ENCODE data around the gene CNTNAP2.
"Not testable (repeated sequence)": the region's sequence is repeated elsewhere in the genome, so short reads cannot be mapped to it uniquely, and the experiment has no call there.

Gene CNTNAP2

GRCh38 chr7:147047696-147048095 is 931.1 kb downstream of the CNTNAP2 start:
- FAIRE-seq = no peak

GRCh38 chr7:147048864-147049263 is 932.3 kb downstream of the CNTNAP2 start:
- no peak for FAIRE-seq

- no peak for FAIRE-seq
These were observed 936.2 kb downstream of the CNTNAP2 start for GRCh38 chr7:147052818-147053217.

GRCh38 chr7:147053746-147054145 is 937.1 kb downstream of the CNTNAP2 start:
- no peak for FAIRE-seq

- no peak for FAIRE-seq
These were observed 943.5 kb downstream of the CNTNAP2 start for GRCh38 chr7:147060070-147060469.

GRCh38 chr7:147062897-147063296 is 946.3 kb downstream of the CNTNAP2 start:
- FAIRE-seq = no peak

GRCh38 chr7:147068842-147069241 is 952.2 kb downstream of the CNTNAP2 start:
- no peak for FAIRE-seq

GRCh38 chr7:147069771-147070170 is 953.2 kb downstream of the CNTNAP2 start:
- FAIRE-seq = no peak

GRCh38 chr7:147070886-147071285 is 954.3 kb downstream of the CNTNAP2 start:
- no peak for FAIRE-seq

- FAIRE-seq = no peak
These were observed 954.9 kb downstream of the CNTNAP2 start for GRCh38 chr7:147071536-147071935.

- FAIRE-seq = no peak
These were observed 961.7 kb downstream of the CNTNAP2 start for GRCh38 chr7:147078312-147078711.

GRCh38 chr7:147079083-147079482 is 962.5 kb downstream of the CNTNAP2 start:
- FAIRE-seq = no peak

GRCh38 chr7:147079921-147080420 is 963.4 kb downstream of the CNTNAP2 start:
- FAIRE-seq = no peak

- no peak for FAIRE-seq
These were observed 964.5 kb downstream of the CNTNAP2 start for GRCh38 chr7:147081117-147081516.

GRCh38 chr7:147089051-147089461 is 972.5 kb downstream of the CNTNAP2 start:
- FAIRE-seq = no peak

- no peak for FAIRE-seq
These were observed 973.0 kb downstream of the CNTNAP2 start for GRCh38 chr7:147089608-147090007.

GRCh38 chr7:147096629-147097028 is 980.0 kb downstream of the CNTNAP2 start:
- no peak for FAIRE-seq

- FAIRE-seq = no peak
These were observed 986.6 kb downstream of the CNTNAP2 start for GRCh38 chr7:147103224-147103623.

GRCh38 chr7:147106746-147107145 is 990.1 kb downstream of the CNTNAP2 start:
- no peak for FAIRE-seq

GRCh38 chr7:147114525-147114924 is 997.9 kb downstream of the CNTNAP2 start:
- FAIRE-seq = not testable (repeated sequence)

- no peak for FAIRE-seq
These were observed 1019.8 kb downstream of the CNTNAP2 start for GRCh38 chr7:147136352-147136751.

- FAIRE-seq = no peak
These were observed 1028.6 kb downstream of the CNTNAP2 start for GRCh38 chr7:147145194-147145593.

GRCh38 chr7:147146169-147146568 is 1029.6 kb downstream of the CNTNAP2 start:
- no peak for FAIRE-seq

GRCh38 chr7:147151661-147152060 is 1035.1 kb downstream of the CNTNAP2 start:
- no peak for FAIRE-seq

- FAIRE-seq = no peak
These were observed 1037.0 kb downstream of the CNTNAP2 start for GRCh38 chr7:147153571-147153970.

- no peak for FAIRE-seq
These were observed 1044.8 kb downstream of the CNTNAP2 start for GRCh38 chr7:147161405-147161804.

All from endometrium (tissue), 2 donors.